Choroid plexus epithelial cell (primary cell): ENCODE measurements around the gene NPHP3.

Source experiments
- DNase-seq: peaks from one replicate; pipeline ENCODE4 v3.0.0-alpha.2; 2010; ENCODE audit warnings: low read depth
- H3K4me3 ChIP-seq: 2 replicates; pipeline ENCODE4 v1.5.1; 2011; ENCODE audit warnings: low read depth, mild to moderate bottlenecking, control low read depth, low read length, moderate library complexity
- TF ChIP-seq, protein P1 (sequence below): conservative IDR thresholded peaks from 2 replicates; pipeline ENCODE4 v1.5.1; 2011; ENCODE audit warnings: low read depth, mild to moderate bottlenecking, control low read depth, inconsistent platforms, low read length, moderate library complexity

The NPHP3 gene

GRCh38 chr3:132738314-132738713, 16.1 kb upstream of the NPHP3 start:
- no peak for DNase-seq
- TF ChIP-seq, protein P1, sequence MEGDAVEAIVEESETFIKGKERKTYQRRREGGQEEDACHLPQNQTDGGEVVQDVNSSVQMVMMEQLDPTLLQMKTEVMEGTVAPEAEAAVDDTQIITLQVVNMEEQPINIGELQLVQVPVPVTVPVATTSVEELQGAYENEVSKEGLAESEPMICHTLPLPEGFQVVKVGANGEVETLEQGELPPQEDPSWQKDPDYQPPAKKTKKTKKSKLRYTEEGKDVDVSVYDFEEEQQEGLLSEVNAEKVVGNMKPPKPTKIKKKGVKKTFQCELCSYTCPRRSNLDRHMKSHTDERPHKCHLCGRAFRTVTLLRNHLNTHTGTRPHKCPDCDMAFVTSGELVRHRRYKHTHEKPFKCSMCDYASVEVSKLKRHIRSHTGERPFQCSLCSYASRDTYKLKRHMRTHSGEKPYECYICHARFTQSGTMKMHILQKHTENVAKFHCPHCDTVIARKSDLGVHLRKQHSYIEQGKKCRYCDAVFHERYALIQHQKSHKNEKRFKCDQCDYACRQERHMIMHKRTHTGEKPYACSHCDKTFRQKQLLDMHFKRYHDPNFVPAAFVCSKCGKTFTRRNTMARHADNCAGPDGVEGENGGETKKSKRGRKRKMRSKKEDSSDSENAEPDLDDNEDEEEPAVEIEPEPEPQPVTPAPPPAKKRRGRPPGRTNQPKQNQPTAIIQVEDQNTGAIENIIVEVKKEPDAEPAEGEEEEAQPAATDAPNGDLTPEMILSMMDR = no peak
- H3K4me3 ChIP-seq = no peak overlapping the region

GRCh38 chr3:132735589-132735988, 13.4 kb upstream of the NPHP3 start:
- H3K4me3 ChIP-seq = no peak overlapping the region
- no peak for DNase-seq
- TF ChIP-seq, protein P1 = no peak

DNA sequence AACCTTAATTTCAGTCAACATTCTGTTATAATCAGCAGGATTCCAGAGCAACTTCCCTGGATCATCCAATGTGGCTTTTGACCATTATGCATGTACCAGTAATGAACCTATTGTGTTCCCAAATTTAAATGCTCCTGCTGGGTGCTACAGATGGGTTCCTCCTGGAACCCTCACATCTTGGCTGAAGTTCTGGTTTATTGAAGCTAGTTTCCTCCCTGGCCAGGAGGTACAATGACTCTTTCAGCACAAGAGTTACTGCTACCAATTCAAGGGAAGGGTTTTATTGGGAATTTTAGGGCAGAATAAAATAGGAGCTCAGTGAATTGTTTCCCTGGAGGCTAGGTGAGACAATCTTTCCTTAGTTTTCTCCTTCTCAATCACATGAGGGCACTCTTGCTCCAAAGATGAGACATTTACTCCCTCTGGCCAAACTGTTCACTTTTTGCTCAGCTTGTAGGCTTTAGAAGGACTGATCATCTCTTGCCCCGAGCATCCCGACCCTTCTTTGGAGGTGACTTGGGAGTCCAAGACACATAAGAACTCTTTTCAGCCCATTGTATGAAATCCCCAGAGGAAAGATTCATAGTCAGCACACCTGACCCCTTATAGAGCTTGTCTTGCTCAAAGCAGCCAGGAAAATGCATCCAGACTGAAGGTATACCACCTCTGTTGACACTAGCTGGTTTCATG, 8.8 kb upstream of the NPHP3 start:
- DNase-seq = peak; percentile 79
- H3K4me3 ChIP-seq = no peak overlapping the region
- TF ChIP-seq, protein P1 = peak; percentile 61

GRCh38 chr3:132726341-132726823, 4.2 kb upstream of the NPHP3 start:
- H3K4me3 ChIP-seq = no peak overlapping the region
- TF ChIP-seq, protein P1 = peak; percentile 62
- peak; percentile 54 for DNase-seq

GRCh38 chr3:132723024-132723950, 1.1 kb upstream of the NPHP3 start:
- peak overlapping the region; percentile 79 for H3K4me3 ChIP-seq
- DNase-seq = no peak
- TF ChIP-seq, protein P1 = peak; percentile 0

GRCh38 chr3:132721479-132722164, 587 bp downstream of the NPHP3 start:
- H3K4me3 ChIP-seq = peak overlapping the region; percentile 93
- TF ChIP-seq, protein P1 = peak; percentile 47
- DNase-seq = peak; percentile 80
